CD14-positive monocyte (primary cell): Measurements from ENCODE around the gene DOCK10. TPM values are rescaled to one million over a fixed set of nuclear protein-coding genes. Genes with fewer than 3 reads are reported as not detected.

Experiments used
- DNase-seq, 3 donors: peaks; one replicate each; pipeline ENCODE4 v3.0.0-alpha.2; 2011 to 2022
- H2AFZ ChIP-seq: 2 replicates; pipeline ENCODE4 v1.6.0; 2012; ENCODE audit warnings: mild to moderate bottlenecking, low read depth, low read length, inconsistent platforms; ENCODE audit not compliant: insufficient read depth, poor library complexity, severe bottlenecking
- H3K27ac ChIP-seq, 2 donors: 1 replicate in 1 of 2; 2 replicates in 1 of 2; pipeline ENCODE4 v1.5.1; 2012 to 2013; ENCODE audit warnings: low read length in 2 of 2, control low read depth in 1 of 2, inconsistent platforms in 1 of 2, low read depth in 1 of 2, mild to moderate bottlenecking in 1 of 2
- H3K27me3 ChIP-seq, 2 donors: one replicate each; pipeline versions ENCODE4 v1.6.0 to v1.6.1; 2011 to 2013; ENCODE audit warnings: low read length in 2 of 2; ENCODE audit not compliant: control insufficient read depth in 2 of 2, insufficient read depth in 2 of 2
- H3K36me3 ChIP-seq, 2 donors: replicated peaks in 1 of 2; 1 replicate in 1 of 2; 2 replicates in 1 of 2; pipeline versions ENCODE4 v1.5.1 to v1.6.1; 2012 to 2013; ENCODE audit warnings: low read length in 2 of 2, control low read depth in 1 of 2, inconsistent platforms in 1 of 2, mild to moderate bottlenecking in 1 of 2; ENCODE audit not compliant: insufficient read depth in 2 of 2, control insufficient read depth in 1 of 2
- H3K4me1 ChIP-seq, 2 donors: 1 replicate in 1 of 2; 2 replicates in 1 of 2; pipeline versions ENCODE4 v1.5.1 to v1.6.1; 2012 to 2013; ENCODE audit warnings: low read length in 2 of 2, control low read depth in 1 of 2, inconsistent platforms in 1 of 2, mild to moderate bottlenecking in 1 of 2, moderate library complexity in 1 of 2; ENCODE audit not compliant: insufficient read depth in 2 of 2, control insufficient read depth in 1 of 2
- H3K4me2 ChIP-seq: replicated peaks from 2 replicates; pipeline ENCODE3; 2012; ENCODE audit warnings: low read length, moderate library complexity, mild to moderate bottlenecking; ENCODE audit not compliant: poor library complexity, severe bottlenecking; ENCODE audit errors: extremely low read depth
- H3K4me3 ChIP-seq, 3 experiments: fragments of 200-600 bp in 1 of 3; sonication (generic) in 1 of 3; replicated peaks in 1 of 3; 1 replicate in 2 of 3; 2 replicates in 1 of 3; pipeline ENCODE4 v1.5.1; 2011 to 2013; ENCODE audit warnings: low read length in 3 of 3, mild to moderate bottlenecking in 3 of 3, control low read depth in 2 of 3, low read depth in 2 of 3, inconsistent platforms in 1 of 3, moderate library complexity in 1 of 3
- H3K79me2 ChIP-seq: 2 replicates; pipeline ENCODE4 v1.6.0; 2012; ENCODE audit warnings: mild to moderate bottlenecking, control low read depth, inconsistent platforms, low read length, moderate library complexity; ENCODE audit not compliant: insufficient read depth
- H3K9ac ChIP-seq: 2 replicates; pipeline ENCODE4 v1.6.0; 2017; ENCODE audit warnings: low read length, mild to moderate bottlenecking; ENCODE audit not compliant: insufficient read depth, poor library complexity, severe bottlenecking
- H3K9me3 ChIP-seq, 2 donors: replicated peaks in 1 of 2; 1 replicate in 1 of 2; 2 replicates in 1 of 2; pipeline versions ENCODE4 v1.5.1 to v1.6.1; 2012 to 2013; ENCODE audit warnings: low read length in 2 of 2, control low read depth in 1 of 2; ENCODE audit not compliant: control insufficient read depth in 1 of 2, insufficient read depth in 1 of 2
- H4K20me1 ChIP-seq: 2 replicates; pipeline ENCODE4 v1.6.0; 2012; ENCODE audit warnings: mild to moderate bottlenecking, low read length, control low read depth, moderate library complexity; ENCODE audit not compliant: insufficient read depth
- H3K27ac Mint-ChIP-seq, 7 donors: one replicate each; pipeline ENCODE4 v1.8.0; 2020; ENCODE audit warnings: mild to moderate bottlenecking in 7 of 7, mixed read lengths in 7 of 7, moderate library complexity in 6 of 7, inconsistent platforms in 2 of 7
- H3K27me3 Mint-ChIP-seq, 3 donors: one replicate each; pipeline ENCODE4 v1.8.0; 2021 to 2022; ENCODE audit warnings: low read depth in 3 of 3, mild to moderate bottlenecking in 3 of 3, mixed read lengths in 3 of 3, moderate library complexity in 3 of 3, inconsistent platforms in 1 of 3
- H3K36me3 Mint-ChIP-seq, 2 donors: one replicate each; pipeline ENCODE4 v1.8.0; 2020; ENCODE audit warnings: mixed read lengths in 2 of 2, inconsistent platforms in 1 of 2, mild to moderate bottlenecking in 1 of 2
- H3K4me1 Mint-ChIP-seq: one replicate; pipeline ENCODE4 v1.8.0; 2020; ENCODE audit warnings: mild to moderate bottlenecking, mixed read lengths
- H3K4me3 Mint-ChIP-seq, 2 donors: one replicate each; pipeline ENCODE4 v1.8.0; 2020; ENCODE audit warnings: mild to moderate bottlenecking in 2 of 2, mixed read lengths in 2 of 2, moderate library complexity in 1 of 2
- H3K9me3 Mint-ChIP-seq, 7 donors: one replicate each; pipeline ENCODE4 v1.8.0; 2020 to 2022; ENCODE audit warnings: mixed read lengths in 7 of 7, mild to moderate bottlenecking in 6 of 7, moderate library complexity in 6 of 7, inconsistent platforms in 2 of 7
- CTCF ChIP-seq: fragments of 200-600 bp; IDR thresholded peaks from one replicate; pipeline ENCODE4 v1.8.0; 2022; ENCODE audit warnings: antibody characterized with exemption, mild to moderate bottlenecking
- WGBS: methylation state at CpG from one replicate; pipeline ENCODE4 v1.1.5; 2013; ENCODE audit warnings: missing lambda C conversion rate; ENCODE audit not compliant: insufficient coverage; 5-methylcytosine and 5-hydroxymethylcytosine counted together
- intact Hi-C, 2 donors: fragments of 100-400 bp; cut with micrococcal nuclease; formaldehyde crosslinking; loops; one replicate each; pipeline versions ENCODE4 v1.15.0 to v1.15.1; 2023
- polyA plus RNA-seq, 3 donors: library from polyadenylated mRNA; depleted of rRNA in 1 of 3; unstranded in 2 of 3; stranded (reverse) in 1 of 3; fragments of 300-500 nt in 2 of 3; fragments of >200 nt in 1 of 3; fragmentation: Illumina TruSeq in 2 of 3; gene quantifications; 1 replicate in 2 of 3; 2 replicates in 1 of 3; pipeline ENCODE4 v1.2.3, GENCODE V29; 2012 to 2021

The DOCK10 gene
- polyA plus RNA-seq, 3 donors, result 9.5 to 30.9 (median 16.5) TPM

DNA sequence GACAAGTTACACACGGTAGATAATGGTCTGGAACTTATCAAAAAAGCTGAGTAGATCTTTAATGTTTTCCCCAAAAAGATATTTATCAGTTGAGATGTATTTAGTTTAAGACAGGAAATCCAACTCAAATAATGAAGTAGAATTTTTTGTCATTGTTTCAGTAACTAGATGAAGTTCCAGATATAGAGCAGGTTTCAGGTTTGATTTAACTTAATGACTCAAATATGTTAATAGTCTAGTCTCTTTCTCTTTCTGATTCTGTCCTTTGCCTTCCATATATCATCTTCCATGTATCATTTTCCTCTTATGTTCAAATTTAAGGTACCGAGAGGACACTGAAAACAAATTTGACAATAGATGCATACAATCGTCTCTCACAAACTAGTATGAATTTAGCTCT, 23.6 kb upstream of the DOCK10 start:
- Histone ChIP-seq H2AFZ (no peak overlapping the region), H3K9ac (no peak overlapping the region), H3K36me3 (no peaks in the 10 kb centered on the region), H3K4me3 (no peak overlapping the region), H4K20me1 (no peaks in the 10 kb centered on the region), H3K9me3 (peaks cover 5 to 9% of the 10 kb centered on the region in 2 donors), H3K4me2 (no peak overlapping the region), H3K27me3 (no peaks in the 10 kb centered on the region), H3K79me2 (no peaks in the 10 kb centered on the region), H3K4me1 (peaks cover 0 to 3% of the 10 kb centered on the region in 2 donors), H3K27ac (no peak overlapping the region)
- Mint-ChIP-seq H3K27ac (no peak overlapping the region), H3K36me3 (no peaks in the 10 kb centered on the region), H3K4me1 (peaks cover 6% of the 10 kb centered on the region), H3K9me3 (peaks cover 4 to 26% (median 22%) of the 10 kb centered on the region in 7 donors), H3K4me3 (no peak overlapping the region), H3K27me3 (no peaks in the 10 kb centered on the region)
- TF ChIP-seq CTCF, result no peak
- DNase-seq, result no peak
- intact Hi-C loops, result no loop called here
- no CpG with 5 or more reads among the region's 3 CpGs for WGBS

DNA sequence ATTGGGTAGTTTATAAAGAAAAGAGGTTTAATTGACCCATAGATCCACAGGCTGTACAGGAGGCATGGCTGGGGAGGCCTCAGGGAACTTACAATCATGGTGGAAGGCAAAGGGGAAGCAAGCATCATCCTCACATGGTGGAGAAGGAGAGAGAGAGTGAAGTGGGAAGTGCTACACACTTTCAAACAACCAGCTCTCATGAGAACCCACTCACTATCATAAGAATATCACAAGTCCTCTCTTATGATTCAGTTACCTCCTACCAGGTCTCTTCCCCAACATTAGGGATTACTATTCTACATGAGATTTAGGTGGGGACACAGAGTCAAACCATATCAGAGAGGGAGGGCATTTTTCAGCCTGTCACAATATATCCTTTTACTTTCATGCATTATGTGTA, 22.7 kb upstream of the DOCK10 start:
- Mint-ChIP-seq H3K4me1 (peaks cover 2% of the 10 kb centered on the region), H3K27me3 (no peaks in the 10 kb centered on the region), H3K4me3 (no peak overlapping the region), H3K27ac (no peak overlapping the region), H3K36me3 (no peaks in the 10 kb centered on the region), H3K9me3 (peaks cover 4 to 26% (median 22%) of the 10 kb centered on the region in 7 donors)
- Histone ChIP-seq H3K36me3 (no peaks in the 10 kb centered on the region), H3K27ac (no peak overlapping the region), H3K9me3 (peaks cover 5 to 9% of the 10 kb centered on the region in 2 donors), H3K4me1 (no peaks in the 10 kb centered on the region), H3K27me3 (no peaks in the 10 kb centered on the region), H3K9ac (no peak overlapping the region), H3K4me3 (no peak overlapping the region), H4K20me1 (no peaks in the 10 kb centered on the region), H3K4me2 (no peak overlapping the region), H2AFZ (no peak overlapping the region), H3K79me2 (no peaks in the 10 kb centered on the region)
- no peak for TF ChIP-seq CTCF
- no peak for DNase-seq
- intact Hi-C loops, result no loop called here
